CD4-positive, alpha-beta T cell treated with Interleukin-17A for 4 hours (primary cell): ENCODE measurements around the gene PET100.

Experiments
- DNase-seq: peaks from one replicate; pipeline ENCODE4 v3.0.0-alpha.2; 2020; ENCODE audit warnings: mixed read lengths

Gene PET100

GRCh38 chr19:7612282-7613274, 17.0 kb upstream of the PET100 start:
- DNase-seq = no peak

- DNase-seq = no peak
Observed at GRCh38 chr19:7614859-7615741, 14.5 kb upstream of the PET100 start.

DNA sequence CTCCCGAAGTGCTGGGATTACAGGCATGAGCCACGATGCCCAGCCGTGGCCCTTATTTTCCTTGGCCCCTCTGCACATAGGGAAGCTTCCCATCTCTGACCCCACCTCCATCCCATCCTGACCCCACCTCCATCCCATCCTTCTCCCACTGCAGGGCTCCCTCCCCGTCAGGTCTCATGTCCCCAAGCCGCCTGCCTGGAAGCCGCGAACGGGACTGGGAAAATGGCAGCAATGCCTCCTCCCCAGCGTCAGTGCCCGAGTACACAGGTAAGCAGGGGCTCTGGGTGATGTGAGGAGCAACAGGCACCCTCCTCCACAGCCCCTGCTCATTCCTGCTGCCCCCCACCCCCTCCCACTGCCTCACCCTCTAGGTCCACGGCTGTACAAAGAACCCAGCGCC, 12.4 kb upstream of the PET100 start:
- no peak for DNase-seq

DNA sequence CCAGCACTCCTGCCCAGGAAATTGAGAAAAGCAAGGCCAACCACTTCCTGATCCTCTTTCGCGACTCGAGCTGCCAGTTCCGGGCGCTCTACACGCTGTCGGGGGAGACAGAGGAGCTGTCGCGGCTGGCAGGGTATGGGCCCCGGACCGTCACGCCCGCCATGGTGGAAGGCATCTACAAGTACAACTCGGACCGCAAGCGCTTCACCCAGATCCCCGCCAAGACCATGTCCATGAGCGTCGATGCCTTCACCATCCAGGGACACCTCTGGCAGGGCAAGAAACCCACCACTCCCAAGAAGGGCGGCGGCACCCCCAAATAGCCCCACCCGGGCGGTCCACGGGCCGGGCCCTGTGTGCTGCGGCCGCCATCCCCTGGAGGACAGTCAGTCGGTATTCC, 11.9 kb upstream of the PET100 start:
- DNase-seq = no peak

GRCh38 chr19:7618348-7618747, 11.2 kb upstream of the PET100 start:
- no peak for DNase-seq

DNA sequence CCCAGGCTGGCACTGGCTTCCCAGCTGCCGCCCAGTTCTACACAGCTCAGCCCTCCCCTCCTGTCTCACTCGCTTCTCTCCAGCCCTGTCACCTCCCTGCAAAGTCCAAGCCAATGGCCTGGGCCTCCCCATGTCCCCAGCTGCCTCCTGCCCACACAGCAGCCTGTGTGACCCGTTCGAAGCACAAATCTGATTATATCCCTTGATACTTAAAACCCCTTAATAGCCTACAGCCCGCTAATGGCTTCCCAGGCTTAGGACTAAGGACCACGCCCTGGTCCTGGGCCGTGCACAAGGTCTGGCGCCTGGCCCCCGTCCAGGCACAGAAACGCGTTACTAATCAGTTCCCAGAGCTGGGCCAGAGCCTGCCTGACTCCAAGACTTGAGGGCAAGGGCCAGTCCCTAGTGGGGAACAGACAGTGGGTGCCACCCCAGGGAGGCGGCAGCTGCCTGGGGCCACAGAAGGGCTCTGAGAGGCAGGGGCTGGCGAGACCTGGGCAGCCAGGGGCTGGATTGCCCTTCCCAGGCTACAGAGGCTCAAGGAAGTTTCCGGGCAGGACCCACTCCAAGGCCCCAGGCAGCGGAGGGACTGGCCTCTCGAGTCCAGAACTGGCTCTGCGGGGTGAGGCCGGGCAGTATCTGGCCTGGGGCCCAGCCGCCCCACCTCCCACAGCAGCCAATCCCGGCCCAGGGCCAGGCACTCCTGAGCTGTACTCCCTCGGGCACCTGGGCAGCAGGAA, 10.7 kb upstream of the PET100 start:
- no peak for DNase-seq

GRCh38 chr19:7619671-7620441, 9.7 kb upstream of the PET100 start:
- no peak for DNase-seq

- DNase-seq = no peak
Observed at GRCh38 chr19:7620442-7621412, 8.9 kb upstream of the PET100 start.

- DNase-seq = no peak
Observed at GRCh38 chr19:7622933-7623685, 6.5 kb upstream of the PET100 start.

GRCh38 chr19:7623725-7624603, 5.6 kb upstream of the PET100 start:
- no peak for DNase-seq

GRCh38 chr19:7624810-7625209, 4.8 kb upstream of the PET100 start:
- DNase-seq = no peak

DNA sequence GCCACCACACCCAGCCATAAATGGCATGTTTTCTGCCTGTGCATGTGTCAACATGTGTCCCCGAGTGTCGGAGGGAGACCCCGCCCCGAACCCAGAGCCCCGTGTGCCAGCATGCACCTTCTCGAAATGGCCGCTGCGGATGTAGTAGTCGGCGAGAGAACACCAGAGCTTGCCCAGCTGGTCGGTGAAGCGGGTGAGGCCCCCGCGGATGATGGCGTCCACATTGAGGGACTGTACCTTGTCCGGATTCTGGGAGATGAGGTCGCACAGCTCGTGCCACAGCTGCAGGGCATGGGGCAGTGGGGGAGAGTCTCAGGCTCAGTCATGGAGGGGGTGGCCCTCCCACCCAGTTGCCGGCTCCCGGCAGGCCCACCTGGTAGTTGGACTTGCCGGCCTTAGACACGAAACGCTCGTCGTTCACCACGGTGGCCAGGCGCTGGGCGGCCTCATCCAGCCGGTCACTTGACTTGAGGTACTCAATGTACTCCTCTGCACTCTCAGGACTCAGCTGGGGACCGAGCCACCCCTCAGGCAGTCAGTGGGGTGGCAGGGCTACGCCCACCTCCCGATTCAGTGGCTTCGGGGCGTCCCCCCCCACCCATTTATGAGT, 3.7 kb upstream of the PET100 start:
- DNase-seq = no peak

DNA sequence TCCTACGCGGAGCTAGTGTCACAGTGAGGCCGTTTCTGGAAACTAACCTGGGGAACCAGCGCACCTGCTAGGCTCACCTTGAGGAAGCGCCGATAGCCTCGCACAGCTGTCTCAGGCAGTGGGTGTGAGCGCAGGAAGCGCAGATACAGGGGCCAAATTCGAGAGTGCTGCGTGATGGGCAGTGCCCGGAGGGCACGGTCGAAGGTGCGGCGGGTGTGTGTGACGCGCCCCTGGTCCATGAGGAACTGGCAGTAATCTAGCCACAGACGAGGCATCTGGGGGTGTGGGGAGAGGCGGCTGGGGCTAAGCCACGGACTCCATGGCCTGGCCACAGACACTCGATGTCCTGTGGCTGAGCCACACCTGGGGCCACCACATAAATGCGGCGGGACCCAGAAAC, 2.4 kb upstream of the PET100 start:
- no peak for DNase-seq

DNA sequence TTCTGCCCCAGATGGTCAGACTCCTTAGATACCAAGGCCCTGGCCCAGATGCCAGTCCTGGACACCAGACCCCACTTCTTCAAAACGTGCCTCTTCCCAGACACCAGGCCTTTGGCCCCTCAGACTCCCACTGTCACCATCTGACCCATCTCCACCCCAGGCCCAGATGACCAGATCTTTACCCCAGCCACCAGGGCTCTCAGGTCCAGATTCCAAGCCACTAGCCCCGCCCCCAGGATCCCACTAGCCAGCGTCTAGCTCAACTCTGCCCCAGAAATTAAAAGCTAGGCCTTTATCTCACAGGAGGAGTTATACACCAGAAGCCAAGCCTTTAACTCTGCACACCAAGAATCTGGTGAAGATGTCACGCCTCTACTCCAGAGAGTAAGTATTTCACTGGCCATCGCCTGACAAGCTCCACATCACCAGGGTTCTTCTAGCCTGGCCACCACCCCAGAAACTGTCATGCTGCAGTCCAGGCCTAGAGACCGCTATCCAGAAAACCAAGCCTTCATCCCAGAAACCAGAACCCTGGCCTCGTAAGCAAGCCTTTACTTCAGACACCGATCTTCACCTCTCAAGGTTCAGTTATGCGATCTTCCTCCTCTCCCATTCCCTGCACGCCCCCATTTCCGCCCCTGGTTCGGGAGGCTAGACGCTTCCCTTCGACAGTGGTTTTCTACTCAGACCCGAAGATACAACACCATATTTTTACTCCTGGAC, 843 bp upstream of the PET100 start:
- no peak for DNase-seq

- no peak for DNase-seq
Observed at GRCh38 chr19:7631577-7631976, 2.0 kb downstream of the PET100 start.

DNA sequence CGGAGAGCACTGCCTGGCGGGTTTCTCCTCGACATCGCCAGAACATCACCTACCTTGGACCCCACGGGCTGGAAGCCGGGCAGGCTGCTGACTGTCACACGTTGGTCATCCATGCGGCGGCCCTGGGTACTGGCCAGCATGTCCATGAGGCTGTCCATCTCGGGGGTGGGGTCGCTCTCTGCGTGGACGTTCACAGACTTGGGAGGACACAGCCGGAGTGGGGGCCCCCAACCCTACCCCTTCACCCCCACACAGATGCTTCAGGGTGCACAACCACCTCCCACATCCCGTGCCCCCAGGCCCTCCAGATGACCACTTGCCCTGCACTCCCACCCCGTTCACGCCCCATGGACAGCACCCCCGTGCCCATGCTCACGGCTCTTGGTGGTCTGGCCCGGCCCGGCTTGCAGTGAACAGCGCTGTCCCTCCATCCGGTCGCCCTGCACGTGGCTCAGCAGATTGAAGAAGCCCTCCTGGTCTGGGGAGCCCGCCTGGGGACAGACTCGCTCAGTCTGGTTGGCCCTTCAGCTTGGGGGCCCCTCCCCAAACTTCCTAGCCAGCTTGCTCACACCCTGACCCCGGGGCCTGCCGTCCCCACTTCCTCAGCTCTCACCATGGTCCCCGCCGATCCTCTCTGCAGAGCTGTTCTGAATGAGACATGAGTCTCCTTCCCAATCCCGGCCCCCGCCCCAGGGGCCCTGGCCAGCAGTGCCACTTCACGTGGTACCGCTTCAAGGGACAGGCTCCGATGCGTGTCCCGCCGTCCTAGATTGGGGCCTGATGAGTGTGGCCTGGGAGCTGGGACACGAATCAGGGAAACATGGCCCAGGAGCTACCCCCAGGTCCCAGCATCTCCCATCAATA, 3.0 kb downstream of the PET100 start:
- DNase-seq = no peak

- DNase-seq = no peak
Observed at GRCh38 chr19:7633698-7634097, 4.1 kb downstream of the PET100 start, which contains the start of gene PCP2. TSS of gene PCP2 (minus strand) at chr19:7633719. CDS start at chr19:7633457, 262 bp downstream.
